NK-92 (cell line): ENCODE results near the gene SLC23A2.
"Not testable (repeated sequence)": the region's sequence is repeated elsewhere in the genome, so short reads cannot be mapped to it uniquely, and the experiment has no call there.

Experiments
- DNase-seq: peaks from one replicate; lab custom pipeline; 2025; ENCODE audit not compliant: unreplicated experiment; lab: John Stamatoyannopoulos, UW

Gene SLC23A2

GRCh38 chr20:5001174-5002076 is at the start of gene SLC23A2:
Gene SLC23A2, minus strand, starts transcription at chr20:5001510. Its CDS starts 68,948 bp downstream, at chr20:4932562.
- no peak for DNase-seq

GRCh38 chr20:5046656-5047339 is 45.5 kb upstream of the SLC23A2 start:
- no peak for DNase-seq

- no peak for DNase-seq
These were observed 44.6 kb upstream of the SLC23A2 start for GRCh38 chr20:5045906-5046305.

GRCh38 chr20:5044075-5044620 is 42.8 kb upstream of the SLC23A2 start:
- DNase-seq: no peak

GRCh38 chr20:5041433-5041832 is 40.1 kb upstream of the SLC23A2 start:
- no peak for DNase-seq

- no peak for DNase-seq
These were observed 39.0 kb upstream of the SLC23A2 start for GRCh38 chr20:5040345-5040744.

- no peak for DNase-seq
These were observed 38.6 kb upstream of the SLC23A2 start for GRCh38 chr20:5039889-5040288.

- no peak for DNase-seq
These were observed 37.9 kb upstream of the SLC23A2 start for GRCh38 chr20:5039255-5039657.

GRCh38 chr20:5036828-5037227 is 35.5 kb upstream of the SLC23A2 start:
- no peak for DNase-seq

GRCh38 chr20:5035518-5035917 is 34.2 kb upstream of the SLC23A2 start:
- DNase-seq: not testable (repeated sequence)

- no peak for DNase-seq
These were observed 32.3 kb upstream of the SLC23A2 start for GRCh38 chr20:5033566-5033965.

- not testable (repeated sequence) for DNase-seq
These were observed 30.4 kb upstream of the SLC23A2 start for GRCh38 chr20:5031701-5032100.

- no peak for DNase-seq
These were observed 29.9 kb upstream of the SLC23A2 start for GRCh38 chr20:5031206-5031557.

- no peak for DNase-seq
These were observed 29.3 kb upstream of the SLC23A2 start for GRCh38 chr20:5030348-5031205.

- not testable (repeated sequence) for DNase-seq
These were observed 27.1 kb upstream of the SLC23A2 start for GRCh38 chr20:5028258-5029059.

- DNase-seq: no peak
These were observed 23.7 kb upstream of the SLC23A2 start for GRCh38 chr20:5024982-5025381.

- DNase-seq: no peak
These were observed 22.8 kb upstream of the SLC23A2 start for GRCh38 chr20:5024103-5024502.

GRCh38 chr20:5023171-5023570 is 21.9 kb upstream of the SLC23A2 start:
- DNase-seq: not testable (repeated sequence)

- DNase-seq: no peak
These were observed 19.4 kb upstream of the SLC23A2 start for GRCh38 chr20:5020760-5021159.
